Fibroblast of mammary gland (primary cell): Measurements from ENCODE around the gene SEMA3E.

ENCODE experiments used
- DNase-seq: peaks from one replicate; pipeline ENCODE4 v3.0.0-alpha.2; 2010; ENCODE audit warnings: low read depth
- H3K4me3 ChIP-seq: 2 replicates; pipeline ENCODE4 v1.5.1; 2011; ENCODE audit warnings: low read depth, mild to moderate bottlenecking, low read length, moderate library complexity; ENCODE audit not compliant: control insufficient read depth
- CTCF ChIP-seq: conservative IDR thresholded peaks from 2 replicates; pipeline ENCODE4 v1.5.1; 2011; ENCODE audit warnings: low read depth, low read length, inconsistent platforms; ENCODE audit not compliant: control insufficient read depth, insufficient read depth

SEMA3E gene

GRCh38 chr7:83588602-83589240, 60.2 kb downstream of the SEMA3E start:
- H3K4me3 ChIP-seq = no peak overlapping the region
- peak; percentile 24 for DNase-seq
- TF ChIP-seq CTCF = no peak

GRCh38 chr7:83586281-83586680, 62.7 kb downstream of the SEMA3E start:
- no peak for DNase-seq
- TF ChIP-seq CTCF = no peak
- H3K4me3 ChIP-seq = no peak overlapping the region

DNA sequence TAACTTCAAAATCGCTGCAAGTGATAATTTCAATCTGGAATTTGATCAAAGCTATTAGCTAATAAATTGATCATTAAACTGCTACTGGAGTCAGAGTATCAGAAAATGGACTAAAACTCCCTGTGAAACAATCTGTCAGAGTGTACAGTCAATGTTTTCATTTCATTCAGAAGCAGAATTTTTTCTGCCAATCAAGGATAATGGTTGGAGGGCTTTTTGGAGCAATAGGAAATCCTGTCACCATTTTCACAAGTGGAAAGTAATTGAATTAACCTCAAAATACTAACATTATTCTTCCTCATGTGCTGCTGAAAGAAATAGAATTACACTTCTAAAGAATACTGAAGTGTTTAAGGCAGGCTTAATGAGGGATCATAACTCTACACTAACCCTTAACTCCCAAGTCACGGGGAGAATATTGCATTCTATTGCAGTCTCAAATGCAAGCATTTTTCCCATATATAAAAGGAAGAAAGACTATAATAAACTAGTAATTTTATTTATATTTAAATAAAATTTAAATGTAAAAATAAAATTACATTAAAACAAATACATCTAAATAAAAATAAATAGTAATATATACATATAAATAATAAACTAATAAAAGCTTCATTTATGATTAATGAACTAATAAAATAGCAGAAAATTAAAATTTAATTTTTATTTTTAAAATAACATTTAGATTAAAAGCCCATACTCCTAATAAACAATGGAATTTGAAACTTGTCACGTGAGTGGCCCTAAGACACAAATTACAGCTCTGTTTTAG, 67.1 kb downstream of the SEMA3E start:
- no peak for TF ChIP-seq CTCF
- no peak overlapping the region for H3K4me3 ChIP-seq
- DNase-seq = no peak

DNA sequence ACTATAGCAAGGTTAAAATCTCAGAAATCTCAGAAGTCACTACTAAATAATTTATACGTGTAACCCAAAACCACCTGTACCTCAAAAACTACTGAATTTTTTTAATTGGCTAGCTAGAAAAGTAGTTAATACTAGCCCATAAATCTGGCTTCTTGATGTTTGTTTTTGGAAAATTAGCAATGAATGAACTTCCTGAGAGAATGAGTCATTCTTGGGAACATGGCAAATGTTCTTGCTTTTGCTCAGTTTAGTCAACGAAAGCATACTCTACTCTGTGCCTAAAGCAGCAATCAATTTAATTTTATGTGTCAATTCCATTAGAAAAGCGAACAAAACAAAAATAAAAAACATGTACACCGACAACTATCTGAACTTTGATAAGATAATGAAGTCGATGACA, 69.2 kb downstream of the SEMA3E start:
- no peak for TF ChIP-seq CTCF
- no peak overlapping the region for H3K4me3 ChIP-seq
- peak; percentile 42 for DNase-seq

GRCh38 chr7:83575436-83575835, 73.5 kb downstream of the SEMA3E start:
- no peak overlapping the region for H3K4me3 ChIP-seq
- DNase-seq = no peak
- no peak for TF ChIP-seq CTCF

DNA sequence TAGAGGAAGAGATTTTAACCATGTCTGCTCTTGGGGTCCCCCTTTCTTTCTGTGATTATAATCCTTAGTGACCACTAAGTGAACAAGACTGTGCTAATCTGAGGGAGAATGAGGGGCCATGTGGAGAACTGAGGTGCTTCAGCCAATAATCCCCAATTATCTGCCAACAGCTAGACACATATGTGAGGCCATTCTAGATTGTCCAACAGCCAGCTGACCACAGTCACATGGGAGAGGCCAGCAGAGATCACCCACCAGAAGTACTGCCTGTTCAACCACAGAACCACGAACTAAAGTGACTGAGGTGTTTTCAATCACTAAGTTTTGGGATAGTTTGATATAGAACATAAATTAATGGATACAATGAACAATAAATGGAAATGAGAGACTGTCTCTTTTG, 74.3 kb downstream of the SEMA3E start:
- no peak for TF ChIP-seq CTCF
- no peak overlapping the region for H3K4me3 ChIP-seq
- DNase-seq = no peak
